Right lobe of liver (tissue), 6 donors: ENCODE results near the gene ERCC6. TPM values are rescaled to one million over a fixed set of nuclear protein-coding genes. Genes with fewer than 3 reads are reported as not detected.

ENCODE experiments used
- ATAC-seq, 4 donors: fragments of 200-7000 bp; cut with Tn5 transposase; one replicate each; pipeline ENCODE4 v1.9.1; 2020; ENCODE audit warnings: mild to moderate bottlenecking in 4 of 4, moderate library complexity in 4 of 4
- DNase-seq, 3 donors: peaks; one replicate each; pipeline ENCODE4 v3.0.0-alpha.2; 2020
- H3K27ac ChIP-seq, 3 donors: fragments of 200-600 bp; one replicate each; pipeline ENCODE4 v1.8.0; 2022
- H3K27me3 ChIP-seq, 2 donors: fragments of 200-600 bp; one replicate each; pipeline ENCODE4 v1.8.0; 2022
- H3K36me3 ChIP-seq, 4 donors: fragments of 200-600 bp; sonication (generic) in 1 of 4; one replicate each; pipeline versions ENCODE4 v1.5.1 to v1.8.0; 2017 to 2022; ENCODE audit warnings: control low read depth in 1 of 4
- H3K4me1 ChIP-seq, 4 donors: fragments of 200-600 bp; sonication (generic) in 1 of 4; one replicate each; pipeline versions ENCODE4 v1.5.1 to v1.8.0; 2017 to 2022; ENCODE audit warnings: control low read depth in 1 of 4
- H3K4me3 ChIP-seq, 3 donors: fragments of 200-600 bp; one replicate each; pipeline ENCODE4 v1.8.0; 2022
- H3K9me3 ChIP-seq, 4 donors: fragments of 200-600 bp; sonication (generic) in 1 of 4; one replicate each; pipeline versions ENCODE4 v1.5.1 to v1.8.0; 2017 to 2022; ENCODE audit warnings: control low read depth in 1 of 4
- POLR2A ChIP-seq: fragments of 450-650 bp; IDR thresholded peaks from one replicate; pipeline ENCODE4 v1.6.1; 2017; ENCODE audit warnings: antibody characterized with exemption, mild to moderate bottlenecking
- WGBS: methylation state at CpG from one replicate; pipeline ENCODE4 v1.1.6; 2018; ENCODE audit warnings: low coverage, low lambda C conversion rate; ENCODE audit not compliant: insufficient coverage; ENCODE audit errors: missing lambda C conversion rate; 5-methylcytosine and 5-hydroxymethylcytosine counted together
- intact Hi-C, 2 donors: fragments of 100-400 bp; cut with DNase I; formaldehyde crosslinking; loops; one replicate each; pipeline versions ENCODE4 v1.11.2 to v1.14.1; 2022
- total RNA-seq, 6 experiments: library from RNA; depleted of rRNA in 2 of 6; stranded (reverse); fragments of >200 nt in 2 of 6; fragmentation: NEBNext Ultra II Directional in 3 of 6; extraction: Animal tissue kit (Norgen Biotek cat#: 25700) in 3 of 6; gene quantifications; one replicate each; pipeline versions ENCODE4 v1.1.0 to v1.2.4, GENCODE V29; 2016 to 2023
- TF ChIP-seq, protein P1 (sequence below), 4 donors: fragments of 200-600 bp in 3 of 4; fragments of 450-650 bp in 1 of 4; IDR thresholded peaks; one replicate each; pipeline versions ENCODE4 v1.5.1 to v1.8.0; 2016 to 2022; ENCODE audit warnings: antibody characterized with exemption in 4 of 4, mild to moderate bottlenecking in 2 of 4
- donor health status: DM: no; HTN: yes; CAD: no.
- donor health status: DM: no; HTN: no; CAD: no.
- donor health status: DM: no; HTN: no; CAD: no.
- donor health status: DM: no; HTN: yes; CAD: no.
- donor health status: DM: no; HTN: yes; CAD: no.

The ERCC6 gene
- total RNA-seq, 6 experiments from 2014 or later: 7.3 to 16.8 (median 10.6) TPM

GRCh38 chr10:49499305-49499851 lies 39.5 kb downstream of the ERCC6 start:
- TF ChIP-seq POLR2A: no peak
- TF ChIP-seq, protein P1, sequence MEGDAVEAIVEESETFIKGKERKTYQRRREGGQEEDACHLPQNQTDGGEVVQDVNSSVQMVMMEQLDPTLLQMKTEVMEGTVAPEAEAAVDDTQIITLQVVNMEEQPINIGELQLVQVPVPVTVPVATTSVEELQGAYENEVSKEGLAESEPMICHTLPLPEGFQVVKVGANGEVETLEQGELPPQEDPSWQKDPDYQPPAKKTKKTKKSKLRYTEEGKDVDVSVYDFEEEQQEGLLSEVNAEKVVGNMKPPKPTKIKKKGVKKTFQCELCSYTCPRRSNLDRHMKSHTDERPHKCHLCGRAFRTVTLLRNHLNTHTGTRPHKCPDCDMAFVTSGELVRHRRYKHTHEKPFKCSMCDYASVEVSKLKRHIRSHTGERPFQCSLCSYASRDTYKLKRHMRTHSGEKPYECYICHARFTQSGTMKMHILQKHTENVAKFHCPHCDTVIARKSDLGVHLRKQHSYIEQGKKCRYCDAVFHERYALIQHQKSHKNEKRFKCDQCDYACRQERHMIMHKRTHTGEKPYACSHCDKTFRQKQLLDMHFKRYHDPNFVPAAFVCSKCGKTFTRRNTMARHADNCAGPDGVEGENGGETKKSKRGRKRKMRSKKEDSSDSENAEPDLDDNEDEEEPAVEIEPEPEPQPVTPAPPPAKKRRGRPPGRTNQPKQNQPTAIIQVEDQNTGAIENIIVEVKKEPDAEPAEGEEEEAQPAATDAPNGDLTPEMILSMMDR (IDR thresholded peaks at IDR 0.05): no peak
- Histone ChIP-seq H3K27ac (no peak overlapping the region), H3K4me1 (no peaks in the 10 kb centered on the region), H3K27me3 (no peaks in the 10 kb centered on the region), H3K36me3 (no peaks in the 10 kb centered on the region), H3K9me3 (no peaks in the 10 kb centered on the region), H3K4me3 (no peak overlapping the region)
- DNase-seq: no peak
- intact Hi-C loops: no loop called here
- 87% methylated on average over 5 of the region's 5 CpGs for WGBS
- ATAC-seq: no peak

DNA sequence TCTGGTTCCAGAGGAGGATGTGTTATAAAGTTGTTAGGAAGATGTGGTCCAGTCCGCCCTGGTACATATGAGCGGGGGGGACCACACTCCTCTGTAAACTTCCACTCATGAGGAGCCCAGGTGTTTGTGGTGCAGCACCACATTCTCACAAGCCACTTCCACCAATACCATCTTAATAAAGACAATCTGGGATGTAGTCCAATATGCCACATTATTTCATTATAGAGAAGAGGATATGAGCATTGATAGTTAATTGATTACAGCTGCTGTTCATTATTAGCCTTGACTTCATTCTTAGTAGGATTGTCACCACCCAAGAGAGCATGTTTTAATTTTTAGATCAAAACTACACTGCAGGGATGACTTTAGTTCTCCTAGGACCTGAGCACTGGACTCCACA lies 40.5 kb downstream of the ERCC6 start:
- TF ChIP-seq, protein P1 (IDR thresholded peaks at IDR 0.05): no peak
- no peak for TF ChIP-seq POLR2A
- intact Hi-C loops: no loop called here
- Histone ChIP-seq H3K4me3 (no peak overlapping the region), H3K36me3 (no peaks in the 10 kb centered on the region), H3K27ac (no peak overlapping the region), H3K27me3 (no peaks in the 10 kb centered on the region), H3K9me3 (no peaks in the 10 kb centered on the region), H3K4me1 (no peaks in the 10 kb centered on the region)
- WGBS: 84% methylated on average over 2 of the region's 2 CpGs
- ATAC-seq: no peak
- no peak for DNase-seq

- no peak for TF ChIP-seq POLR2A
- TF ChIP-seq, protein P1 (IDR thresholded peaks at IDR 0.05): no peak
- Histone ChIP-seq H3K4me3 (no peak overlapping the region), H3K9me3 (no peaks in the 10 kb centered on the region), H3K36me3 (no peaks in the 10 kb centered on the region), H3K27ac (no peak overlapping the region), H3K27me3 (no peaks in the 10 kb centered on the region), H3K4me1 (no peaks in the 10 kb centered on the region)
- intact Hi-C loops: no loop called here
- DNase-seq: no peak
- ATAC-seq: no peak
- WGBS: 100% methylated on average over 2 of the region's 2 CpGs
Observed at GRCh38 chr10:49497358-49497757, 41.6 kb downstream of the ERCC6 start.

- no peak overlapping the region for H3K4me3 ChIP-seq
- no peaks in the 10 kb centered on the region for H3K36me3 ChIP-seq
- no peak for TF ChIP-seq POLR2A
- TF ChIP-seq, protein P1 (IDR thresholded peaks at IDR 0.05): no peak
- H3K4me1 ChIP-seq: peaks cover 0 to 5% (median 3%) of the 10 kb centered on the region in 4 donors
- no peak for ATAC-seq
- no peak for DNase-seq
- 89% methylated on average over 8 of the region's 8 CpGs for WGBS
- no peak overlapping the region for H3K27ac ChIP-seq
- no peaks in the 10 kb centered on the region for H3K9me3 ChIP-seq
- H3K27me3 ChIP-seq: no peaks in the 10 kb centered on the region
- intact Hi-C loops: no loop called here
Observed at GRCh38 chr10:49488056-49488717, 50.7 kb downstream of the ERCC6 start.
